Mesenchymal stem cell (in vitro differentiated cells and primary cell): ENCODE results near the gene VWA3A.
"Not testable (repeated sequence)": the region's sequence is repeated elsewhere in the genome, so short reads cannot be mapped to it uniquely, and the experiment has no call there.

Experiments used
- DNase-seq: peaks from one replicate; pipeline ENCODE4 v3.0.0-alpha.2; 2013
- H2AFZ ChIP-seq: one replicate; pipeline ENCODE4 v1.6.1; 2013; ENCODE audit warnings: low read depth, mild to moderate bottlenecking, control low read depth, inconsistent platforms, low read length, moderate library complexity
- H2AK5ac ChIP-seq: 2 replicates; pipeline ENCODE4 v1.6.1; 2013; ENCODE audit warnings: low read length, moderate library complexity, mild to moderate bottlenecking, inconsistent platforms; ENCODE audit not compliant: severe bottlenecking
- H2BK120ac ChIP-seq: one replicate; pipeline ENCODE4 v1.6.1; 2013; ENCODE audit warnings: low read depth, mild to moderate bottlenecking, inconsistent platforms, low read length, moderate library complexity
- H2BK12ac ChIP-seq, 2 experiments: one replicate each; pipeline ENCODE4 v1.6.1; 2013; ENCODE audit warnings: inconsistent platforms in 2 of 2, low read length in 2 of 2, mild to moderate bottlenecking in 2 of 2, moderate library complexity in 2 of 2, control low read depth in 1 of 2
- H2BK15ac ChIP-seq: one replicate; pipeline ENCODE4 v1.6.1; 2013; ENCODE audit warnings: mild to moderate bottlenecking, low read depth, inconsistent platforms; ENCODE audit not compliant: poor library complexity, severe bottlenecking
- H2BK5ac ChIP-seq: 2 replicates; pipeline ENCODE4 v1.6.1; 2013; ENCODE audit warnings: low read depth, mild to moderate bottlenecking, low read length, control low read depth, inconsistent platforms; ENCODE audit not compliant: poor library complexity, severe bottlenecking
- H3K14ac ChIP-seq, 2 experiments: one replicate each; pipeline ENCODE4 v1.6.1; 2013; ENCODE audit warnings: inconsistent platforms in 2 of 2, low read length in 2 of 2, control low read depth in 1 of 2, mild to moderate bottlenecking in 1 of 2, moderate library complexity in 1 of 2
- H3K18ac ChIP-seq, 2 experiments: one replicate each; pipeline ENCODE4 v1.6.1; 2013; ENCODE audit warnings: inconsistent platforms in 2 of 2, low read length in 2 of 2, control low read depth in 1 of 2, low read depth in 1 of 2, mild to moderate bottlenecking in 1 of 2
- H3K23ac ChIP-seq, 2 experiments: one replicate each; pipeline ENCODE4 v1.6.1; 2013; ENCODE audit warnings: inconsistent platforms in 2 of 2, low read length in 2 of 2, mild to moderate bottlenecking in 2 of 2, moderate library complexity in 2 of 2, control low read depth in 1 of 2
- H3K27ac ChIP-seq: 2 replicates; pipeline ENCODE4 v1.5.1; 2013; ENCODE audit warnings: mild to moderate bottlenecking, moderate library complexity, low read length, control low read depth, inconsistent platforms; ENCODE audit not compliant: poor library complexity, severe bottlenecking
- H3K27me3 ChIP-seq, 2 experiments: 2 replicates each; pipeline versions ENCODE4 v1.6.1 to v1.7.0; 2013; ENCODE audit warnings: low read length in 2 of 2, mild to moderate bottlenecking in 2 of 2, moderate library complexity in 2 of 2, control low read depth in 1 of 2, inconsistent platforms in 1 of 2; ENCODE audit not compliant: control insufficient read depth in 1 of 2, insufficient read depth in 1 of 2
- H3K36me3 ChIP-seq, 2 experiments: 2 replicates each; pipeline versions ENCODE4 v1.6.1 to v1.7.0; 2013; ENCODE audit warnings: low read length in 2 of 2, control low read depth in 1 of 2, inconsistent platforms in 1 of 2, low read depth in 1 of 2, mild to moderate bottlenecking in 1 of 2; ENCODE audit not compliant: insufficient read depth in 2 of 2, control insufficient read depth in 1 of 2
- H3K4ac ChIP-seq, 2 experiments: one replicate each; pipeline ENCODE4 v1.6.1; 2013; ENCODE audit warnings: inconsistent platforms in 2 of 2, low read length in 2 of 2, mild to moderate bottlenecking in 2 of 2, moderate library complexity in 2 of 2, control low read depth in 1 of 2, low read depth in 1 of 2
- H3K4me1 ChIP-seq: 2 replicates; pipeline ENCODE4 v1.6.1; 2013; ENCODE audit warnings: low read depth, low read length, control low read depth; ENCODE audit not compliant: control insufficient read depth, insufficient read depth
- H3K4me2 ChIP-seq: 2 replicates; pipeline ENCODE4 v1.6.1; 2013; ENCODE audit warnings: low read length, mild to moderate bottlenecking, inconsistent platforms; ENCODE audit not compliant: poor library complexity, severe bottlenecking
- H3K4me3 ChIP-seq, 2 experiments: 2 replicates each; pipeline versions ENCODE4 v1.5.1 to v1.7.0; 2013; ENCODE audit warnings: low read length in 2 of 2, mild to moderate bottlenecking in 2 of 2, control low read depth in 1 of 2, low read depth in 1 of 2; ENCODE audit not compliant: insufficient read depth in 1 of 2
- H3K79me1 ChIP-seq: replicated peaks from 2 replicates; pipeline ENCODE4 v1.6.1; 2013; ENCODE audit warnings: mild to moderate bottlenecking, control low read depth, low read length, inconsistent platforms; ENCODE audit not compliant: poor library complexity, severe bottlenecking
- H3K9ac ChIP-seq: 2 replicates; pipeline ENCODE4 v1.7.0; 2013; ENCODE audit warnings: mild to moderate bottlenecking, low read length, moderate library complexity
- H3K9me3 ChIP-seq: 2 replicates; pipeline ENCODE4 v1.7.0; 2013; ENCODE audit warnings: mild to moderate bottlenecking, low read length; ENCODE audit not compliant: control insufficient read depth
- H4K8ac ChIP-seq: one replicate; pipeline ENCODE4 v1.6.1; 2013; ENCODE audit warnings: inconsistent platforms, mild to moderate bottlenecking, low read length, moderate library complexity
- H4K91ac ChIP-seq: one replicate; pipeline ENCODE4 v1.6.1; 2013; ENCODE audit warnings: mild to moderate bottlenecking, low read length, inconsistent platforms
- WGBS: methylation state at CpG from one replicate; pipeline ENCODE4 v1.1.7; 2013; ENCODE audit warnings: mixed read lengths; 5-methylcytosine and 5-hydroxymethylcytosine counted together

VWA3A gene

GRCh38 chr16:22126037-22126558 is 33.8 kb downstream of the VWA3A start:
- WGBS, result 90% methylated on average over 14 of the region's 15 CpGs
- H3K27ac ChIP-seq, result no peak overlapping the region

DNA sequence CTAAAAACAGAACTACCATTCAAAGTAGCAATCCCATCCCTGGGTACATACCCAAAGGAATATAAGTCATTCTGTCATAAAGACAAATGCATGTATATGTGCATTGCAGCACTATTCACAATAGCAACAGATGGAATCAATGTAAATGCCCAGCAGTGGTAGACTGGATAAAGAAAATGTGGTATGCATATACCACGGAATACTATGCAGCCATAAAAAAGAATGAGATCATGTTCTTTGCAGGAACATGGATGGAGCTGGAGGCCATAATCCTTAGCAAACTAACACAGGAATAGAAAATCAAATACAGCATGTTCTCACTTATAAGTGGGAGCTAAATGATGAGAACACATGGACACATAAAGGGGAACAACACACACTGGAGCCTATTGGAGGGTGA is 36.2 kb downstream of the VWA3A start:
- H2BK5ac ChIP-seq, H2AK5ac ChIP-seq, H3K27ac ChIP-seq, H2BK15ac ChIP-seq, H3K79me1 ChIP-seq, H3K4me2 ChIP-seq, H2BK12ac ChIP-seq, H3K4me1 ChIP-seq, H4K91ac ChIP-seq, H3K4ac ChIP-seq, H3K18ac ChIP-seq, DNase-seq, H3K9ac ChIP-seq, H2AFZ ChIP-seq, H3K14ac ChIP-seq, H3K4me3 ChIP-seq, H3K23ac ChIP-seq, H4K8ac ChIP-seq, H3K36me3 ChIP-seq, H2BK120ac ChIP-seq, H3K9me3 ChIP-seq: not testable (repeated sequence)
- 71% methylated on average over 1 of the region's 1 CpG for WGBS
- H3K27me3 ChIP-seq, result peaks cover 6 to 13% of the 10 kb centered on the region in 2 experiments

More at GRCh38 chr16:22126037-22126558, 33.8 kb downstream of the VWA3A start:
- Histone ChIP-seq H3K14ac (no peak overlapping the region), H2AK5ac (no peak overlapping the region), H4K91ac (no peak overlapping the region), H3K27me3 (peaks cover 10 to 16% of the 10 kb centered on the region in 2 experiments), H2BK12ac (no peak overlapping the region), H3K4me1 (no peaks in the 10 kb centered on the region), H3K4me2 (no peak overlapping the region), H4K8ac (no peak overlapping the region), H3K4me3 (no peak overlapping the region), H2BK5ac (no peak overlapping the region), H3K18ac (no peak overlapping the region), H2BK15ac (no peak overlapping the region), H3K9ac (no peak overlapping the region), H3K23ac (no peak overlapping the region), H3K36me3 (no peaks in the 10 kb centered on the region), H3K9me3 (no peaks in the 10 kb centered on the region), H2AFZ (no peak overlapping the region), H3K79me1 (no peaks in the 10 kb centered on the region), H2BK120ac (no peak overlapping the region), H3K4ac (no peak overlapping the region)
- no peak for DNase-seq

- no peak overlapping the region for H3K4me3 ChIP-seq
- no peak overlapping the region for H3K18ac ChIP-seq
- H3K27ac ChIP-seq, result no peak overlapping the region
- no peaks in the 10 kb centered on the region for H3K79me1 ChIP-seq
- H4K8ac ChIP-seq, result no peak overlapping the region
- no peaks in the 10 kb centered on the region for H3K9me3 ChIP-seq
- H3K4me1 ChIP-seq, result no peaks in the 10 kb centered on the region
- no peak overlapping the region for H4K91ac ChIP-seq
- no peak for DNase-seq
- no peak overlapping the region for H3K4ac ChIP-seq
- no peaks in the 10 kb centered on the region for H3K36me3 ChIP-seq
- H2BK5ac ChIP-seq, result no peak overlapping the region
- no peak overlapping the region for H2BK120ac ChIP-seq
- no peak overlapping the region for H3K4me2 ChIP-seq
- H3K23ac ChIP-seq, result no peak overlapping the region
- no peak overlapping the region for H3K9ac ChIP-seq
- no peak overlapping the region for H2BK12ac ChIP-seq
- H2BK15ac ChIP-seq, result no peak overlapping the region
- H2AK5ac ChIP-seq, result no peak overlapping the region
- no peak overlapping the region for H3K14ac ChIP-seq
- no peak overlapping the region for H2AFZ ChIP-seq
- peaks cover 5 to 19% of the 10 kb centered on the region in 2 experiments for H3K27me3 ChIP-seq
Measured at GRCh38 chr16:22130528-22130927, 38.2 kb downstream of the VWA3A start.

GRCh38 chr16:22132801-22133200 is 40.5 kb downstream of the VWA3A start:
- H3K4me2 ChIP-seq, result no peak overlapping the region
- no peak for DNase-seq
- H2BK5ac ChIP-seq, result no peak overlapping the region
- no peak overlapping the region for H3K4me3 ChIP-seq
- no peak overlapping the region for H2AFZ ChIP-seq
- H3K36me3 ChIP-seq, result no peaks in the 10 kb centered on the region
- H3K9ac ChIP-seq, result no peak overlapping the region
- 88% methylated on average over 10 of the region's 10 CpGs for WGBS
- peaks cover 16 to 35% of the 10 kb centered on the region in 2 experiments for H3K27me3 ChIP-seq
- no peak overlapping the region for H3K18ac ChIP-seq
- H3K4ac ChIP-seq, result no peak overlapping the region
- H3K14ac ChIP-seq, result peak overlapping the region in 1 of 2 experiments; percentile 68
- H4K8ac ChIP-seq, result no peak overlapping the region
- no peak overlapping the region for H2BK15ac ChIP-seq
- H3K23ac ChIP-seq, result peak overlapping the region in 1 of 2 experiments; percentile 59
- no peaks in the 10 kb centered on the region for H3K9me3 ChIP-seq
- no peak overlapping the region for H2BK120ac ChIP-seq
- H3K27ac ChIP-seq, result no peak overlapping the region
- no peak overlapping the region for H2AK5ac ChIP-seq
- no peak overlapping the region for H2BK12ac ChIP-seq
- no peak overlapping the region for H4K91ac ChIP-seq
- H3K79me1 ChIP-seq, result no peaks in the 10 kb centered on the region
- no peaks in the 10 kb centered on the region for H3K4me1 ChIP-seq
